A673 (cell line): Measurements from ENCODE around the gene CST8. TPM values are rescaled to one million over a fixed set of nuclear protein-coding genes. Genes with fewer than 3 reads are reported as not detected.

Experiments used
- BruUV-seq: library from RNA; stranded (reverse); fragments of 400-500 nt; replicated peaks from 2 replicates; lab custom pipeline; 2021; lab: Mats Ljungman, UMichigan
- CTCF ChIA-PET: fragments of 300-600 bp; sonication (Branson Sonifier 250); formaldehyde crosslinking; loops from one replicate; lab custom pipeline; 2022; ENCODE audit warnings: antibody characterized with exemption; lab: Charles Lee
- POLR2A ChIA-PET: fragments of 300-600 bp; sonication (Branson Sonifier 250); formaldehyde crosslinking; loops from one replicate; lab custom pipeline; 2022; ENCODE audit warnings: antibody characterized with exemption; ENCODE audit not compliant: low non-redundant PET; lab: Charles Lee
- DNase-seq: peaks from one replicate; pipeline ENCODE4 v3.0.0-alpha.2; 2015; ENCODE audit warnings: low spot score
- H3K27ac ChIP-seq: fragments of 200-600 bp; sonication (generic); 2 replicates; pipeline ENCODE4 v1.5.1; 2016; ENCODE audit warnings: mixed run types, low read depth, mild to moderate bottlenecking, mixed read lengths, antibody characterized with exemption, low read length; ENCODE audit not compliant: poor library complexity, severe bottlenecking
- H3K27me3 ChIP-seq: fragments of 200-600 bp; sonication (generic); replicated peaks from 2 replicates; pipeline ENCODE4 v1.6.1; 2017; ENCODE audit warnings: mixed run types, low read depth, mild to moderate bottlenecking, mixed read lengths, antibody characterized with exemption, low read length; ENCODE audit not compliant: insufficient read depth, poor library complexity
- H3K36me3 ChIP-seq: fragments of 200-600 bp; sonication (generic); 2 replicates; pipeline ENCODE4 v1.6.1; 2016; ENCODE audit warnings: mixed run types, mild to moderate bottlenecking, mixed read lengths, antibody characterized with exemption, low read length; ENCODE audit not compliant: insufficient read depth, poor library complexity, severe bottlenecking
- H3K4me1 ChIP-seq: fragments of 200-600 bp; sonication (generic); 2 replicates; pipeline ENCODE4 v1.6.1; 2017; ENCODE audit warnings: mixed run types, mild to moderate bottlenecking, mixed read lengths, antibody characterized with exemption, low read length; ENCODE audit not compliant: insufficient read depth, poor library complexity, severe bottlenecking
- H3K4me3 ChIP-seq: fragments of 200-600 bp; sonication (generic); 2 replicates; pipeline ENCODE4 v1.5.1; 2016; ENCODE audit warnings: low read depth, mixed run types, mild to moderate bottlenecking, mixed read lengths, low read length; ENCODE audit not compliant: poor library complexity, severe bottlenecking
- H3K9me3 ChIP-seq: fragments of 200-600 bp; sonication (generic); 2 replicates; pipeline ENCODE4 v1.6.1; 2016; ENCODE audit warnings: mixed run types, low read depth, mild to moderate bottlenecking, mixed read lengths, antibody characterized with exemption, low read length; ENCODE audit not compliant: poor library complexity, severe bottlenecking
- EZH2 ChIP-seq: fragments of 200-600 bp; sonication (generic); IDR thresholded peaks from 2 replicates; pipeline ENCODE4 v1.6.1; 2017; ENCODE audit warnings: borderline replicate concordance, low read depth, mild to moderate bottlenecking, mixed read lengths, antibody characterized with exemption, low read length; ENCODE audit not compliant: poor library complexity, severe bottlenecking
- intact Hi-C: fragments of 100-400 bp; cut with micrococcal nuclease; formaldehyde crosslinking; loops from one replicate; pipeline ENCODE4 v1.10.0; 2022; ENCODE audit not compliant: unreplicated experiment
- total RNA-seq: library from RNA; stranded (reverse); gene quantifications from 2 replicates; pipeline ENCODE4 v1.2.3, GENCODE V29; 2021
- TF ChIP-seq, protein P1 (sequence below): fragments of 300-800, 200-600 bp; sonication (generic); conservative IDR thresholded peaks from 2 replicates; pipeline ENCODE4 v1.5.1; 2017; ENCODE audit warnings: low read depth, mild to moderate bottlenecking, antibody characterized with exemption, low read length, moderate library complexity, mixed read lengths

Gene CST8
- total RNA-seq, 1 experiment from 2014 or later = not detected

GRCh38 chr20:23509247-23509913, 18.5 kb downstream of the CST8 start:
- no peaks in the 10 kb centered on the region for H3K9me3 ChIP-seq
- POLR2A ChIA-PET = no interaction called here
- intact Hi-C loops = no loop called here
- TF ChIP-seq, protein P1, sequence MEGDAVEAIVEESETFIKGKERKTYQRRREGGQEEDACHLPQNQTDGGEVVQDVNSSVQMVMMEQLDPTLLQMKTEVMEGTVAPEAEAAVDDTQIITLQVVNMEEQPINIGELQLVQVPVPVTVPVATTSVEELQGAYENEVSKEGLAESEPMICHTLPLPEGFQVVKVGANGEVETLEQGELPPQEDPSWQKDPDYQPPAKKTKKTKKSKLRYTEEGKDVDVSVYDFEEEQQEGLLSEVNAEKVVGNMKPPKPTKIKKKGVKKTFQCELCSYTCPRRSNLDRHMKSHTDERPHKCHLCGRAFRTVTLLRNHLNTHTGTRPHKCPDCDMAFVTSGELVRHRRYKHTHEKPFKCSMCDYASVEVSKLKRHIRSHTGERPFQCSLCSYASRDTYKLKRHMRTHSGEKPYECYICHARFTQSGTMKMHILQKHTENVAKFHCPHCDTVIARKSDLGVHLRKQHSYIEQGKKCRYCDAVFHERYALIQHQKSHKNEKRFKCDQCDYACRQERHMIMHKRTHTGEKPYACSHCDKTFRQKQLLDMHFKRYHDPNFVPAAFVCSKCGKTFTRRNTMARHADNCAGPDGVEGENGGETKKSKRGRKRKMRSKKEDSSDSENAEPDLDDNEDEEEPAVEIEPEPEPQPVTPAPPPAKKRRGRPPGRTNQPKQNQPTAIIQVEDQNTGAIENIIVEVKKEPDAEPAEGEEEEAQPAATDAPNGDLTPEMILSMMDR = no peak
- TF ChIP-seq EZH2 = no peak
- H3K4me1 ChIP-seq = no peaks in the 10 kb centered on the region
- H3K27me3 ChIP-seq = peaks cover 4% of the 10 kb centered on the region
- CTCF ChIA-PET = no interaction called here
- no peaks in the 10 kb centered on the region for H3K36me3 ChIP-seq
- H3K27ac ChIP-seq = no peak overlapping the region
- BruUV-seq = no TSS peak
- DNase-seq = no peak
- H3K4me3 ChIP-seq = no peak overlapping the region

- TF ChIP-seq EZH2 = no peak
- TF ChIP-seq, protein P1 = no peak
- H3K4me3 ChIP-seq = no peak overlapping the region
- intact Hi-C loops = no loop called here
- ChIA-PET CTCF (no interaction called here), POLR2A (no interaction called here)
- peaks cover 4% of the 10 kb centered on the region for H3K27me3 ChIP-seq
- no TSS peak for BruUV-seq
- H3K9me3 ChIP-seq = no peaks in the 10 kb centered on the region
- H3K4me1 ChIP-seq = no peaks in the 10 kb centered on the region
- no peaks in the 10 kb centered on the region for H3K36me3 ChIP-seq
- no peak overlapping the region for H3K27ac ChIP-seq
- DNase-seq = no peak
These were observed 19.2 kb downstream of the CST8 start for GRCh38 chr20:23510000-23510590.

GRCh38 chr20:23513164-23513563, 22.2 kb downstream of the CST8 start:
- no peak overlapping the region for H3K27ac ChIP-seq
- BruUV-seq = no TSS peak
- no peaks in the 10 kb centered on the region for H3K4me1 ChIP-seq
- H3K4me3 ChIP-seq = no peak overlapping the region
- H3K36me3 ChIP-seq = no peaks in the 10 kb centered on the region
- CTCF ChIA-PET = no interaction called here
- intact Hi-C loops = no loop called here
- no peaks in the 10 kb centered on the region for H3K27me3 ChIP-seq
- no peaks in the 10 kb centered on the region for H3K9me3 ChIP-seq
- TF ChIP-seq, protein P1 = no peak
- TF ChIP-seq EZH2 = no peak
- POLR2A ChIA-PET = no interaction called here
- DNase-seq = no peak
